Adipose tissue (tissue), 3 donors: ENCODE data around the gene BLM. TPM values are rescaled to one million over a fixed set of nuclear protein-coding genes. Genes with fewer than 3 reads are reported as not detected.
"Not testable (repeated sequence)": the region's sequence is repeated elsewhere in the genome, so short reads cannot be mapped to it uniquely, and the experiment has no call there.

Source experiments
- H3K27ac ChIP-seq: one replicate; pipeline ENCODE4 v1.5.1; 2013; ENCODE audit warnings: low read depth, low read length
- WGBS, 3 donors: extraction: QIAGEN DNeasy Blood & Tissue Kit; methylation state at CpG; one replicate each; pipeline ENCODE4 v1.1.7; 2013; 5-methylcytosine and 5-hydroxymethylcytosine counted together
- polyA plus RNA-seq, 3 donors: library from polyadenylated mRNA; stranded (reverse); fragments of 200-250 nt; gene quantifications; one replicate each; pipeline ENCODE4 v1.2.3, GENCODE V29; 2013
- donor health status: healthy with polysubstance abuse.
- donor health status: Bipolar disorder and iron deficiency.
- donor health status: healthy.

Gene BLM
- polyA plus RNA-seq, 3 donors: 0.62 to 5.2 (median 0.97) TPM

DNA sequence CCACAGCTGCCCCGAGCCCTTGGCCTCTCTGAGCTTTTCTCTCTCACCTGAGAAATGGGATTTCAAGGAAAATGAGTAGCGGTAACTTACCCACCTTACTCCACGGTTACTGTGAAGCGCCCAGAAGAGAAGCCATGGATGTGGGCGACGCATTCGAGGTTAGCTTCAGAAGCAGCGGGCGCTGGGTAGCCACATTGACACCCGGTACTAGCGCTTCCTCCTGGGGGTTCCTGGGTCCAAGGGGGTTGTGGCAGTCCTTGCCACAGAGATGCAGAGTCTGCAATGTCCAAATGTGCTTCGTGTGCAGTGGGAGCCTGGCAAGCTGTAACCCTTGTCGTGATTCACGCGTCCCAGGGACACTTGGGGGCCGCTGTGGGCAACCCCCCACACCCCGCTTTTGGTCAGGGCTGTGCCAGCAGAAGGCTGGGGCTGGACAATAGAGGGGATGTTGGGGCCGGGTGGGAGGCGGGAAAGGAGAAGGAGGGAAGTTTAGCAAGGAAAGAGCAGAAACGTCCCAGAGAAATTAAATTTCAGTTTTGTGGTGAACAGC is 109.8 kb downstream of the BLM start:
- 89 to 94% (median 90%) methylated on average over 20 of the region's 20 CpGs for WGBS, 3 donors

GRCh38 chr15:90828111-90828510 is 111.0 kb downstream of the BLM start:
- H3K27ac ChIP-seq: no peak overlapping the region
- 79 to 91% (median 85%) methylated on average over 12 of the region's 12 CpGs for WGBS, 3 donors

More for the DNA sequence above, 109.8 kb downstream of the BLM start:
- no peak overlapping the region for H3K27ac ChIP-seq

DNA sequence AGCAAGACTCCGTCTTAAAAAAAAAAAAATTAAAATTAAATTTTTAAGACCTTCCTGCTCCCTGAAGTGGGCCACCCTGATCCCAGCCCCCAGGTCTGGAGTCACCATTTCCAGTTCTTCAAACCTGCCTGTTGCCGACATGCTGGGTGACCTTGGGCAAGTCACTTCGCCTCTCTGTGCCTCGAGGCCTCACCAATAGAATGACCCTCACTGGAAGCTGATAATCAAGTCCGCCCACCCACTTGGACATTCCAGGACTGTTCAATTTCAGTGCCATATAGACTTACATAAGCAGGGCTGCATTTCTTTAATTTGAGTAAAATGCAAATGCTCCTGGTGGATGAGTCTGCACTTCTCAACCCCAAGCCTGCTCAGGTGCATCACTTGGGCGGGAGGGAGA is 112.0 kb downstream of the BLM start:
- H3K27ac ChIP-seq: no peak overlapping the region
- WGBS, 3 donors: 73 to 91% (median 86%) methylated on average over 6 of the region's 6 CpGs

- no peak overlapping the region for H3K27ac ChIP-seq
- 33 to 68% (median 34%) methylated on average over 15 of the region's 15 CpGs for WGBS, 3 donors
Measured at GRCh38 chr15:90829942-90830440, 112.8 kb downstream of the BLM start.

- 62 to 88% (median 63%) methylated on average over 5 of the region's 5 CpGs for whole genome bisulfite sequencing, 3 donors
- H3K27ac ChIP-seq: no peak overlapping the region
Measured at GRCh38 chr15:90834626-90835025, 117.5 kb downstream of the BLM start.

DNA sequence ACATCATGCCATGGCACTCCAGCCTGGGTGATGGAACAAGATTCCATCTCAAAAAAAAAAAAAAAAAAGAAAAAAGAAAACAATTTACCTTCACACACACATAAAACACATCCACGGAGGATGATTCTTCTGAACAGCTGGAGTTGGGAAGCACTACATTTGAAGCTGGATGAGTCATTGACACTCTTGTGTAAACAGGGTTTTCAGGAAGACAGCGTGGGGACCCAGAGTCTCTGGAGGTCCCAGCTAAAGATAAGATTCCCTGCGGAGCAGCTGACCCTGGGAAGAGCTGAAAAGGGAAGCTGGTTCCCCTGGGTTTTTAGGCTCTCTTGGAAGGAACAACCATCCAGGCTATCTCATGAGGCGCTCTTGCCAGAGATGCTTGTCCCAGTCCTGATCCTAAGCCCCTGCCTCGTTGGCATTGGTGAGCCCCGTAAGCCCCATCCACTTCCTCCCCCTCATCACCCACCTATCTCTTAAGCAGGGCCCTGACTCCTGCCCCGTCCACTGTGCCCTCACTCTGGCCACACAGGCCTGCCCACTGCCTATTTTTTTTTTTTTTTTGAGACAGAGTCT is 119.2 kb downstream of the BLM start:
- 63 to 78% (median 67%) methylated on average over 7 of the region's 7 CpGs for whole genome bisulfite sequencing, 3 donors
- H3K27ac ChIP-seq: no peak overlapping the region

GRCh38 chr15:90837094-90837493 is 119.9 kb downstream of the BLM start:
- no peak overlapping the region for H3K27ac ChIP-seq
- 83 to 84% (median 83%) methylated on average over 11 of the region's 11 CpGs for WGBS, 3 donors

DNA sequence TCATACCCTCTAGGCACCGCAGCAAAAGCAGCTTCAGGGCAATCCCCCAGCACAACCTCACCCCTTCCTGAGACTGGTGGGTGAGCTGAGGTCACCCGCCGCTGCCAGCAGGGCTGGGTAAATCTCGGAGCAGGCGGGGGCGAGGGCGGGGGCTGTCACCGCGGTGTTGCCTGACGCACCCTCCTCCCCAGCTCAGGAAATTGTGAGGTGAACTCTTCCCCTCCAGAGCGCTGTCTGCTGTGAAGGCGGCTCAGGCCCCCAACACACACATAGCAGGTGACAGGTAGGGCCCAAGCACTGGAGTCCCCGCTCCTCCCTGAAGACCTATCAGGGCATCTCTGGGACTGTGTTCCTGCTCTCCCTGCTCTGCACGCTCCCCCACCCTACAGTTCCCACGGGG is 121.0 kb downstream of the BLM start:
- WGBS, 3 donors: 47 to 79% (median 56%) methylated on average over 15 of the region's 15 CpGs
- H3K27ac ChIP-seq: no peak overlapping the region

- H3K27ac ChIP-seq: no peak overlapping the region
- WGBS, 3 donors: 83 to 89% (median 84%) methylated on average over 15 of the region's 15 CpGs
Measured at GRCh38 chr15:90838544-90838943, 121.4 kb downstream of the BLM start.

GRCh38 chr15:90839187-90840071 is 122.3 kb downstream of the BLM start:
- H3K27ac ChIP-seq: peak overlapping the region; percentile 46
- 37 to 49% (median 44%) methylated on average over 16 to 19 of the region's 19 CpGs for WGBS, 3 donors

- WGBS, 3 donors: 86 to 97% (median 89%) methylated on average over 18 of the region's 18 CpGs
- H3K27ac ChIP-seq: no peak overlapping the region
Measured at GRCh38 chr15:90840157-90840855, 123.2 kb downstream of the BLM start.

- no peak overlapping the region for H3K27ac ChIP-seq
- WGBS, 3 donors: 86 to 93% (median 87%) methylated on average over 8 of the region's 8 CpGs
Measured at GRCh38 chr15:90840954-90841353, 123.8 kb downstream of the BLM start.

DNA sequence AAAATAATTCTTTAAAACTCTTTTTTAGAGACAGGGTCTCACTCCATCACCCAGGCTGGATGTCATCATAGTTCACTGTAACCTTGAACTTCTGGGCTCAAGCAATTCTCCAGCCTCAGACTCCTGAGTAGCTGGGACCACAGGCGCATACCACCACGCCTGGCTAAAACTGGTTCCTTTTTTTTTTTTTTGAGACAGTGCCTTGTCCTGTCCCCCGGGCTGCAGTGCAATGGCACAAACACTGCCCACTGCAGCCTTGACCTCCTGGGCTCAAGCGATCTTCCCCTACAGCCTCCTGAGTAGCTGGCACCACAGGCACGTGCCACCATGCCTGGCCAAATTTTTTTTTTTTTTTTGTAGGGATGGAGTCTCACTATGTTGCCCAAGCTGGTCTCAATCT is 127.5 kb downstream of the BLM start:
- H3K27ac ChIP-seq: no peak overlapping the region
- 60 to 90% (median 66%) methylated on average over 5 of the region's 5 CpGs for WGBS, 3 donors

DNA sequence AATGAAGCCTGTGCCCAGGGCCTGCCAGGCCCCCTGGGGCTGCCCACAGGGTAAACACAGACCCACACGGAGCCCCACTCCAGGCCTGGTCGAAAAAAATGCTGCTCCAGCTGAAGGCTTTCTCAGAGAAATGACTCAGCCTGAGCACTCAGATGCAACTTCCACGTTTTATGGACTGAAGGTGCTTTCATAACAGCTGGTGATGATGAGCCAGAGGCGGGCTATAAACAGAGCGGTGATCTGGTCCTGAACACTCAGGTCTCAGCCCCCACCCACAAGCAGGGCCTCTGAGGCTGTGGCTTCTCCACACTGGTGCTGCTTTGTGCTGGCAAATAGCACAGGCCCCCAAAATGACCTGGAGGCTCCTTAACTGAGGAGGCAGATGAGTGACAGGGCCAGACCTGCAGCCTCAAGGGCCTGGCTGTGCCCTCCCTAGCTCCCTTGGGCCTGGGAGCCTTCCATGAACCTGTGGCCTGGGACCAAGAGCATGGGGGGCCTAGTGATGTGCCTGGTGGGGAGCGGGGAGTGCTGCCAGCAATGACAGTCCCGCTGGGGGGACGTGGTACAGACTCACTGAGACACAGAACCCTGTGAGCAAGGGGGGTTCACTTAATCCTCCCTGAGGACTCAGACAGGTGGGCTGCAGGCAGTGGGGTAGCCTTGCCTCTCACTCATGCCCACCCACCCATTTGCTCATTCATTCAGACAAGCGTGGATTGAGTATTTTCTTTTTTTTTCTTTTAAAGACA is 128.2 kb downstream of the BLM start:
- 61 to 82% (median 62%) methylated on average over 9 of the region's 9 CpGs for WGBS, 3 donors
- no peak overlapping the region for H3K27ac ChIP-seq

DNA sequence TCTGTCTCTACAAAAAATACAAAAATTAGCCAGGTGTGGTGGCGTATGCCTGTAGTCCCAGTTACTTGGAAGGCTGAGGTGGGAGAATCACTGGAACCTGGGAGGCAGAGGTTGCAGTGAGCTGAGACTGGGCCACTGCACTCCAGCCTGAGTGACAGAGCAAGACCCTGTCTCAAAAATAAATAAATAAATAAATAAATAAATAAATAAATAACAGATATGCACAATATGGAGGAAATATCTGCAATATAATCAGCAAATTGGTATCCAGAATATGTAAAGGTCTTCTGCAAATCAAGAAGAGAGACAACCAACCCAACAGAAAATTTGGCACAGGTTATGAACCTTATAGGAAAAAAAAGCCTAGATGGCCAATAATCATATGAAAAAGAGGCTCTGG is 132.3 kb downstream of the BLM start:
- not testable (repeated sequence) for H3K27ac ChIP-seq
- 96 to 97% (median 96%) methylated on average over 1 of the region's 1 CpG for WGBS, 3 donors

GRCh38 chr15:90851114-90851513 is 134.0 kb downstream of the BLM start:
- 79 to 81% (median 80%) methylated on average over 6 of the region's 6 CpGs for WGBS, 3 donors
- no peak overlapping the region for H3K27ac ChIP-seq

GRCh38 chr15:90851940-90852339 is 134.8 kb downstream of the BLM start:
- WGBS, 3 donors: 80 to 90% (median 81%) methylated on average over 5 of the region's 5 CpGs
- H3K27ac ChIP-seq: no peak overlapping the region

DNA sequence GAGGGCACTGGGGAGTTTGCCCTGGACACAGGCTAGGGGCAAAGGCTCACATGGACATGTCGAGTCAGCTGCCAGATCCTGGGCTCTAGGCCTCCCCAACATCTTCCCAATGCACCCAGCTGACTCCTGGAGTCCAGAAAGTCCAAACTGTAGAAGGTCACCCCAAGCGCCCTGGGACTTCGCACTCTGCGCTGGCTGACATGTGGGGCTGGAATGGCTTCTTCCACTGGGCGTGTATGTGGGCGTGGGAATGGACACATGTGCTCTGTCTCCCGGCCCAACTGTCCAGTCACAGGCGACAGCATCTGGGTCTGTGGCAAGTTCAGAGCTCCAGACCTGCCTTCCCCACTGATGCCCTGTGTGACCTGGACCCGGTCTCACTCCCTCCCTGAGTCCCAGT is 138.0 kb downstream of the BLM start:
- WGBS, 3 donors: 77 to 94% (median 86%) methylated on average over 9 of the region's 9 CpGs
- H3K27ac ChIP-seq: no peak overlapping the region
